Panc1 (cell line): Measurements from ENCODE around the gene FABP1.

ENCODE experiments used
- CTCF ChIP-seq: fragments of 450-650 bp; IDR thresholded peaks from 2 replicates; pipeline ENCODE4 v1.5.1; 2017; ENCODE audit warnings: mild to moderate bottlenecking
- POLR2AphosphoS5 ChIP-seq: IDR thresholded peaks from 2 replicates; pipeline ENCODE4 v1.6.1; 2012; ENCODE audit warnings: mild to moderate bottlenecking, low read depth, low read length, moderate library complexity

DNA sequence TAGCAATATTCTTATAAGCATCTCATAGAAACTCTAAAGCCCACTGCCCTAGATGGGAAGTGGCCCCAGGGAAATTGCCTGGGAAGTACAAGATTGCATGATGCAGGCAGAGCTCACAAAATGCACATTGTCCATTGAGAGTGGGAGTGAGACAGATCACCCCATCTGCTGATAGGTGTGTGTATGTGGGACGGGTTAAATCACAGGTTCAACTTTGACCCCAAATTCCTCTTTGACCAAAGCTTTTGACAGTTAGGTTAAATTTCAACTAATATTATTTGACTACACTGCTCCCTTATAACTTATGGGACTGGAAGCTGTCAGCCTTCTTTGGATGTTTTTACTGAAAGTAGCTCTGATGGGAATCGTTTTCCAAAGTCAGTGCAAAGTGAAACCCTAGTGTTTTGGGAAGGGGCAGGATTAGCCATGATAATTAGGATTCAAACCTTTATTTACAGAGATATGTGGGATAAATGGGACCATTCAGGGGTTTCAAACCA, 11.4 kb upstream of the FABP1 start:
- no peak for TF ChIP-seq CTCF
- no peak for TF ChIP-seq POLR2AphosphoS5
